Coronary artery (tissue), 2 donors: ENCODE data around the gene GTF3C5.

Experiments used
- DNase-seq: peaks from one replicate; pipeline ENCODE4 v3.0.0-alpha.2; 2017; ENCODE audit warnings: low spot score
- H3K27ac ChIP-seq, 2 donors: fragments of 200-600 bp; sonication (generic); one replicate each; pipeline ENCODE4 v1.5.1; 2016 to 2019
- H3K4me3 ChIP-seq: fragments of 200-600 bp; sonication (generic); 2 replicates; pipeline ENCODE4 v1.5.1; 2016; ENCODE audit warnings: mild to moderate bottlenecking, moderate library complexity
- TF ChIP-seq, protein P1 (sequence below): fragments of 200-600 bp; sonication (generic); IDR thresholded peaks from one replicate; pipeline ENCODE4 v1.5.1; 2019; ENCODE audit warnings: antibody characterized with exemption

The GTF3C5 gene

DNA sequence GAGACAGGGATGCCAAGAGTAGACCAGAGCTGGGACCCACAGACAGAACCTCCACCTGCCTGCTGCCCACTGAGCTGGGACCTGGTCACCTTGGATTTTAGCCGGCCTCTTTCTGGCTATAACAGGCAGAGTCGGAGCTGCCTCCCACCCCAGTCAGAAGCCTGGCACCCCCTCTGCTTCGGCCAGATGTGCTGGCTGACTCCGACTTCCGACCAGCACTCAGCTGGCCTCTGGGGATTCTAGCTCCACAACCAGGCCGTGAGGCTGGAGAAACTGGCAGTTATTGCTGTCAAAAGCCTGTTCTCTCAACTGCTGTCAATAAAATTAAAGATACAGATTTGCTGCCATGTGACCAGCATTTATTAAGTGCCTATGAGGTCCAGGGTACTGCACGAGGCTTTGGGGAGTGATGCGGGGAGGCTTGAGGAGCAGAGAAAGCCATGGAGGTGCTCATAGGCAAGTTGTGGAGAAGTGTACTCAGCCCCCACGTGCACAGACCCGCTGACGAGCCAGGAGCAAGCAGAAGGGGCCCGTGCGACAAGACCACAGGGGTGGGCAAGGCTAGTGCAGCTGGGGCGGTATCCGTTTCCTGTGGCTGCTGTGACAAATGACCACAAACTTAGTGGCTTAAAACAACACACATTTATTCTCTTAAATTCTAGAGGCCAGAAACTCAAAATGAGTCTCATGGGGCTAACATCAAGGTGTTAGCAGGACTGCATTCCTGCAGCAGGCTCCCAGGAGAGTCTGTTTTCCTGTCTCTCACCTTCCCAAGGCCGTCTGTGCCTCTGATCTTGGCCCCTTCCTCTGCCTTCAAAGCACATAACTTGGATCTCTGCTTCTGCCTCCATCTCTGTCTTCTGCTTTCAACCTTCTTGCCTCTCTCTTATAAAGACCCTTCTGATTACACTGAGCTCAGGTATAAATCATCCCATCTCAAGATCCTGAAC is 39.2 kb upstream of the GTF3C5 start:
- TF ChIP-seq, protein P1, sequence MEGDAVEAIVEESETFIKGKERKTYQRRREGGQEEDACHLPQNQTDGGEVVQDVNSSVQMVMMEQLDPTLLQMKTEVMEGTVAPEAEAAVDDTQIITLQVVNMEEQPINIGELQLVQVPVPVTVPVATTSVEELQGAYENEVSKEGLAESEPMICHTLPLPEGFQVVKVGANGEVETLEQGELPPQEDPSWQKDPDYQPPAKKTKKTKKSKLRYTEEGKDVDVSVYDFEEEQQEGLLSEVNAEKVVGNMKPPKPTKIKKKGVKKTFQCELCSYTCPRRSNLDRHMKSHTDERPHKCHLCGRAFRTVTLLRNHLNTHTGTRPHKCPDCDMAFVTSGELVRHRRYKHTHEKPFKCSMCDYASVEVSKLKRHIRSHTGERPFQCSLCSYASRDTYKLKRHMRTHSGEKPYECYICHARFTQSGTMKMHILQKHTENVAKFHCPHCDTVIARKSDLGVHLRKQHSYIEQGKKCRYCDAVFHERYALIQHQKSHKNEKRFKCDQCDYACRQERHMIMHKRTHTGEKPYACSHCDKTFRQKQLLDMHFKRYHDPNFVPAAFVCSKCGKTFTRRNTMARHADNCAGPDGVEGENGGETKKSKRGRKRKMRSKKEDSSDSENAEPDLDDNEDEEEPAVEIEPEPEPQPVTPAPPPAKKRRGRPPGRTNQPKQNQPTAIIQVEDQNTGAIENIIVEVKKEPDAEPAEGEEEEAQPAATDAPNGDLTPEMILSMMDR = no peak
- Histone ChIP-seq H3K27ac (no peak overlapping the region), H3K4me3 (no peak overlapping the region)
- DNase-seq = no peak

DNA sequence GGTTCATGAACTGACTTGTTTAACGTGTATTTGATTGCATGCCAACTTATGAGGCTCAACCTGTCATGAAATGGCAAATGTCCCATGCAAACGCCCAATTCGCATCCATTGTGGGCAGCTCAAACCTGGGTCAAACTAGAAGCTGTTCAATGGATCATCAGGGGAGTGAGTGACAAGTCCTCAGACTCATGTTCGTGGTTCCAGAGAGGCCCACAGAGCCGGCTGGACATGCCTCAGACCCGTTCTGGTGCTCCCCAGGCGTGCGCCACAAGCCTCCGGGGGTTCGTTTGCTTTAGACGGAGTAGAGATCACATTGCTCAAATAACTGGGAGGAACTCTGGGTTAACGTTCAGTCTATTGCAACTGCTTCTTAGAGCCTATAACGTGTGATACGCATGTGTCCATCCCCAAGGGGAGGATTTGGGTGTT is 37.3 kb upstream of the GTF3C5 start:
- DNase-seq = no peak
- Histone ChIP-seq H3K27ac (no peak overlapping the region), H3K4me3 (no peak overlapping the region)
- TF ChIP-seq, protein P1 = no peak

DNA sequence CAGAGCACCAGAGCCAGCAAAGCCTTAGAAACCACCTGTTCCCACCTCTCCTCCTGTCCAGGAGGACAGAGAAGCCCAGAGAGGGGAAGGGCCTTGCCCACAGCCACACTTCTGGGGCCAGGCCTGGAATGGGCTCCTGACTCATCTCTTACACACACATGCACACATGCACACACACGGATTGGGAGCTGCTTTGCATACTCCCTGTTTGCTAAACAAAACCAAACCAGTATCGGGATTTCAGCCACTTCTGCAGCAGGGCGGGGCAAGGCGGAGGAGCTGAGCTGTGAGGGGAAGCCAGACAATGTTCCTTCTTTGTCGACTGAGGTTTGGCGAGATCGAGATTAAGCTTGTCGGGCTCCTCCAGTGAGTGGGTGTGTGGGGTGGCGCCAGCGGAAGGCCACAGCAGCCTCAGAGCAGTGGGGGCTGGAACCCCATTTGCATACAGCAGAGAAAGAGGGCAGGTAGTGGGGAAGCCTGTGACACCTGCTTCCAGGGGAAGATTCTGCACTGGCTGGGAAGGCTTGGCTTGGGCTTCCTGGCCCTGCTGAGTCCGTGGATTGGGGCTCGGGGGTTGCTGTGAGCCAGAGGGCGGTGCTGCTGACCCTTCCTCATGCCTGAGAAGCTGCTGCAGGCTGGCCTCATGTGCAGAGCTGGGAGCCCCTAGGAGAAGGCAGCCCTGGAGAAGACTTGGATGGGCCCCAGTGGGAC is 36.2 kb upstream of the GTF3C5 start:
- no peak overlapping the region for H3K27ac ChIP-seq
- DNase-seq = no peak
- H3K4me3 ChIP-seq = no peak overlapping the region
- TF ChIP-seq, protein P1 = no peak

DNA sequence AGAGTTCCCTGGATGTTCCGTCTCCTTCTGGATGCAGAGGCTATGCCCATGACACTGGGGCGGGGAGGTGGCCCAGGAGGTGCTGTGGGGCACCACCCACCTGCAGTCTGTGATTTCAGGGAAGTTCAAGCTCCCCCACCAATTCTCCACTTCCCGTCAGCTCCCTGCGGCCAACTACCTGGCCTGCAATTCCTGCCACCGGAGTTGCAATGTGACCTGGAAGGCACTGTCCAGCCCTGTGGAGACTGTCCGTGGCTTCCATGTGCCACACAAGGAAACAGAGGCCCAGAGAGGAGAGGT is 35.7 kb upstream of the GTF3C5 start:
- H3K27ac ChIP-seq = no peak overlapping the region
- DNase-seq = no peak
- H3K4me3 ChIP-seq = no peak overlapping the region
- TF ChIP-seq, protein P1 = no peak

DNA sequence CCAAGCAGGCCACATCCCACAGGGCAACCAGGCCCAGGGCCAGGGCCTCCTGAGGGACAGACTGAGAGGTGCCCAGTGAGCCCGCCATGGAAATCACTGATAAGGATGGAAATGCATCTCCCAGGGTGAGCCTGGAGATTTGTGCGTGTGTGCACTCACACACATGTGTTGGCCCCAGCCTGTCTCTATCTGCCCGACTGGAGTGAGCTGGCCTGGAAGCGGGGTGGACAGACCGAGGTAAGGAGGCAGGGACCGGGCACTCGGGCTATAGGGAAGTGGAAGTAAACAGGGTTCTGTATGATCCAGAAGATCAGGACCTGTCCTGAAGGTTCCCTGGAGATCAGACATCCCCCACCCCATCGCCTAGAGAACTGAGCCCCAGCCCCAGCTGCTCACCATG is 34.9 kb upstream of the GTF3C5 start:
- no peak for DNase-seq
- TF ChIP-seq, protein P1 = no peak
- no peak overlapping the region for H3K27ac ChIP-seq

DNA sequence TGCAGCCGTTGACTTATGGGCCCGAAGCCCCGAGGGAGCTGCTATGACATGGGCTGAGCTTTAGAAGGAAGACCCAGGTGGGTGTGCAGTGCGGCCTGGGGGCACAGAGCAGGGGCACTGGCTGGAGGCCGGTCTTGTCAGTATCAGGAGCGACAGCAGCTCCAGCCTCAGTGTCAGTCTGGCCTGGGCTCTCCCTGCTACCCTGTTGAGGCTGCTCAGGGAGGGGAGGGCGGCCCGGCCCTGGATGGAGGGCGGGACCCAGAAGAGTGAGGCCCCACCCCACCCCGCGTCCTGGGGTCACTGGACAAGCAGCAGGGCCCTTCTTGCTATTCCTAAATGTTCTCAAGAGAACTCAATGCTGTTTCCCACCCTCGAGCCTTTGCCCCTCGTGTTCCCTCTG is 34.3 kb upstream of the GTF3C5 start:
- Histone ChIP-seq H3K27ac (no peak overlapping the region), H3K4me3 (no peak overlapping the region)
- TF ChIP-seq, protein P1 = no peak
- no peak for DNase-seq

More for the DNA sequence above, 34.9 kb upstream of the GTF3C5 start:
- H3K4me3 ChIP-seq = no peak overlapping the region
